DMS153 treated with DMSO at 0.1 percent for 48 hours (cell line): Measurements from ENCODE around the gene BCAS3.
"Not testable (repeated sequence)": the region's sequence is repeated elsewhere in the genome, so short reads cannot be mapped to it uniquely, and the experiment has no call there.

Experiments used
- DNase-seq: peaks from one replicate; lab custom pipeline; 2025; ENCODE audit not compliant: unreplicated experiment; lab: John Stamatoyannopoulos, UW

BCAS3 gene

DNA sequence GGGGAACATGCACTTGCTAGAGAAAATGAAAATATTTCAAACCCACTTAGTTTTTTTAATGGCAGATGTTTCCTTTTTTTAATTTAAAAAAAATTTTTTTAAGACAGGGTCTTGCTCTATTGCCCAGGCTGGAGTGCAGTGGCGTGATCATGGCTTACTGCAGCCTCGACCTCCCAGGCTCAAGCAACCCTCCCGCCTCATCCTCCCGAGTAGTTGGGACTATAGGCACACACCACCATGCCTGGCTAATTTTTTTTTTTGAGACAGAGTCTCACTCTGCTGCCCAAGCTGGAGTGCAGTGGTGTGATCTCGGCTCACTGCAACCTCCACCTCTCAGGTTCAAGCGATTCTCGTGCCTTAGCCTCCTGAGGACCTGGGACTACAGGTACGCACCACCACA is 469.2 kb downstream of the BCAS3 start:
- DNase-seq: not testable (repeated sequence)

DNA sequence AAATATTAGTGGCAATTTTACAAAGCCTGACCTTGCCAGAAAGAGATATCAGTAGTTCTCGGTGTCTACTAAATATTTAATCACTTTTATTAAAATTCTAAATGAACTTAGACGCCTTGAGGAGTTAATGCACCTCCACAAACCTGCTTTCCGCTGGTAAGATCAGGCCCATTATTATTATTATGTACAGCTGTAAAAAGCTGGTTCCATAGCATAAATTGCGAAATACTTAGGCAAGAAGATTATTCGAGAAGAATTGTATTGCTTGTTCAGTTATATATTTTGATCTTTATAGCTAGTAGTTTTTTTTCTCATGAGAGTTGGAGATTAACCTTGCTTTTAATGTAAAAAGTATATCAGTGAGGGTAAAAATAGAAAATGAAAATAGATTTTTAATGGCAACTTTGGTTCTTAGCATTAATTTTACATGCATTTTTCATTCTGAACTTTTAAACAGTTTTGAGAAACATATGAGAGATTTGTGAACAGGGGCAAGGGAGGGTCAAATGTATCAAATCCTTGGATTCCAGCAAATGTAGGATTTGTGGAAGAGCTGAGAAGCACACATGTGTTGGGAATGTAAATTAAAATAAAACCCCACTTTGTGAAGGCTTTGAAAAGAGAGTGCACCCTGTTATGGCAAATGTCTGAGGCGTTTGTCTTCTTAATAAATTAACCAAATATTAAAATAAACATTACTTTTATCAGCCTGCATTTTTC is 471.6 kb downstream of the BCAS3 start:
- DNase-seq: no peak

DNA sequence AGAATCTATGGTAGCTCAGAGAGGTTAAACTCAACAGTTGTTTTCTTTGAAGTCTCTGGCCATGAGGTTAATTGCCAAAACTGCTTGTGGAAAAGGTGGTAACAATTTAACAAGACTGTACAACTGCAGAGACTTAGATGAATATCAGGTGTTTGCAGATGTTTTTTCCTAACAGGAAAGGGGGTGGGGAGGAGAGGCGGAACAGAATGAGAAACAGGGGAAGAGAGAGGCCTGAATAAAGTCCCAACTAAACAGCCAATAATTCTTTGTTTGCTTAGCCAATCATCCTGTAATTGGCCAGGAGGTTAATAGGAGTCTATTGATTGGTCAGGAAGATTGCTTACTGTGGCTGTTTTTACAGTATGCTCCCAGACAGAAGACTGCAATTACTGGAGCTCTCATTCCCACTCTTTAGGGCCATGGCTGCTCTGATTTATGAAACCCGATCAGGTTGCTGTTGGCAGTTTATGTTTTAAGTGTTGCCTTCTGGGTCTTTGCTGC is 472.3 kb downstream of the BCAS3 start:
- DNase-seq: peak; percentile 77

DNA sequence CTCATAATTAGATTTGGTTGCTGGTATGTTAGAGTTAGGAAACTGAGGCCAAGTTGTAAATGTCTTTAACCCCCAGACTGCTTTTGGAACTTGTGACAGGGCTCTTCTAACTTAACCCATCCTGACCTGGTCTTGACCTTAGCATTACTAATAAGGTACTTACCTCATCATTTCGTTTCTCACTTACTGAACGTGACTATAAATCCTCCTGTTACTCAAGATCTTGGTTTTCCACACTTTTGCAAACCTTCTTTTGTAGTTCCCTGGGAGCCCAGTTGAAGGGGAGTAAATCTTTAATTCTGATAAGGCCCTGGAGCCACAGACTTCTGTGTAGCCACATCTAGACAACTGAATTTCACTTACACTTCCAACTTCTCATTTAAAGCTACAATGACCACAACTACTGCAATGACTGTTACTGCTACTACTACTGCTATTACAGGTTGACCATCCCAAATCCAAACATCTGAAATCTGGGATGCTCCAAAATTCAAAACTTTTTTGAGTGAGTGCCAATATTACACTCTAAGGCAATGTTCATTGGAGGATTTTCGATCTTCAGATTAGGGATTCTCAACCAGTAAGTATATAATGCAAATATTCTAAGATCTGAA is 473.1 kb downstream of the BCAS3 start:
- DNase-seq: no peak

DNA sequence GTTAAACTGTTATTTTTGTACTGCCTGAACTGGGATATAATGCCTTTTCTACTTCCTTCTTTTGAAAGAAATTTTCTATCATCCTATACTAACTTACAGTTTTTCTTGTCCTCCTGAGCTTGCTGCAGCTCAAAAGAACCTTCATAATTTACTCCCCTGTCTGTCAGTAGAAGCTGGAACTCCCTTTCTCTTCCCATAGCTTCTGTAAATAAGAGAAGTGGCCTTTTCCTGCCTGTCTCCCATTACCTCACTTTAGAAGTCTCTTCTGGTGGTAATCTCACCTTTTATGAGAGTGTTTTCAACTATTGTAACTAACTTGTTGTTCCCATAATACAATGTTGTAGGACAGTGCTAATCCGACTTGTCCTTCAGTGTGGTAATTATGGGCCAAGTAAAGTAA is 475.2 kb downstream of the BCAS3 start:
- peak; percentile 74 for DNase-seq

DNA sequence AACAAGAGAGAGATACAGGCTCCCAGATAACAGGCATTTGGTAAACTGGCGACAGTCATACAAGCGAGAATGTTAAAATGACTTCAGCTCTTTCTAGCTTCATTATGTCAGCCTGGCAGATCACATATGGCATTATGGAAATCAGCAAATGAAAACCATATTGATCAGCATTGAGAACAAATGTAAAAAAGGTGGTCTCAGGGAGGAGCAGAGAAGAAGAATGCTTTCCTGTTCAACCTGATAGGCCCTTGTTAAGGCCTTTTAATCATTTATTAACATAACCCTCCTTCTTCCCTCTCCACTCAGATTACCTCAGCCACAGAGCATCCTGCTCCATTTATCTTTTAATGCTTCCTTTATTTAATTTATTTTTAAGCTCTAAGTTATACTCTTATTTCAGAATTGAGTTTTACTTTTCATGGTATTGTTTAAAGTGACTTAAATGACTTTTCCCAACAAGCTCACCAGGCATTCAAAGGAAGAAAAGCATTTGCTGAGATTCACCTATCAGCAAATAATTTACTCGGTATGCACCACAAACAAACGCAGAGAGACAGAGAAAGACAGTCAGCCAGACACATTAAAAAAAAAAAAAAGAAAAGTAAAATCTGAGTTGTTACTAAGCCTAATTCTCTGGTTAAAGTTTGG is 478.1 kb downstream of the BCAS3 start:
- DNase-seq: peak; percentile 6

DNA sequence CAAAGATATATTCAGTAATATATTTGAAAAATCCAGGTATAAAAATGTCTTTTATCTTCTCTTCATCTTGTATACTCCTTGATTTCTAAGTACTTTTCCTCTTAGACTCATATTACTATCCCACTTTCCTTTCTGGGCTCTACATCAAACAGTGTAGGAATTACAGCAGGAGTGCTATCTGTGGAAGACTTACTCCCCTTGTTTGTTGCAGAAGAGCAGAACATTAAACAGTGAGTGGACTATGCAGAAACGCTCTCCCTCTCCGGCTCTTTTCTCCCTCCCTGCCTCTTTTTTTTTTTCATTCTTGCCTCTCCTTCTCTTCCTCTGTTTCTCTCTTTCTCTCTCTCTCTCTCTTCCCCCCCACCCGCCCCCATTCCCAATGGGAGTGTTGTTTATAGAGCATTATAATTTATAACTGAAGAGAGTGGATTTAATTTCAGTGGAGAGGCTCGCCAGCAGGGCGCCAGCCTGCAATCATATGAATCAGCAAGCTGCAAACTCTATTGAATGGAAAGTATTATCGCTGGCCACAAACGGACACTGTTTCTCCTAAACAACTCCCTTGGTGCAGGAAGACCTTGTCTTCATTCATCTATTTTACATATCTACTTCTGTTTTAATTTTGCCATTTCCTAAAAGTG is 479.7 kb downstream of the BCAS3 start:
- peak; percentile 81 for DNase-seq

DNA sequence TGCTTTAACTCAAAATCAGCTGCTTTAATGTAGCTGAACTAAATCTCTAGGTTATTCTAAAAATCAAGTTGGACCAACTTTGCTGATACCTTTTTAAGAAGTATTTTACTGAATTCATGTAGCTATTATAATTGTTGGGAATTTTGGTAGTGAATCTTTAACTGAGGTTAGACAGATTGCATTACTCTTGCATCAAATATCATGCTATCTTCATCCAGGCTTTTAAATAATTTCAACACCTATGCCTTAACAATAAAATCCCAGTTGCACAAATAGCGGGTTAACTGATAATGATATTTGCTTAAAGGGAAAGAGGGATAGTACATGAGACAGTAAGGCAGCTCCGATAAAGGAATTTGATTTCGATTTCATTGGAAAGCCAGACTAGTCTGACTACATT is 480.7 kb downstream of the BCAS3 start:
- DNase-seq: peak; percentile 39

DNA sequence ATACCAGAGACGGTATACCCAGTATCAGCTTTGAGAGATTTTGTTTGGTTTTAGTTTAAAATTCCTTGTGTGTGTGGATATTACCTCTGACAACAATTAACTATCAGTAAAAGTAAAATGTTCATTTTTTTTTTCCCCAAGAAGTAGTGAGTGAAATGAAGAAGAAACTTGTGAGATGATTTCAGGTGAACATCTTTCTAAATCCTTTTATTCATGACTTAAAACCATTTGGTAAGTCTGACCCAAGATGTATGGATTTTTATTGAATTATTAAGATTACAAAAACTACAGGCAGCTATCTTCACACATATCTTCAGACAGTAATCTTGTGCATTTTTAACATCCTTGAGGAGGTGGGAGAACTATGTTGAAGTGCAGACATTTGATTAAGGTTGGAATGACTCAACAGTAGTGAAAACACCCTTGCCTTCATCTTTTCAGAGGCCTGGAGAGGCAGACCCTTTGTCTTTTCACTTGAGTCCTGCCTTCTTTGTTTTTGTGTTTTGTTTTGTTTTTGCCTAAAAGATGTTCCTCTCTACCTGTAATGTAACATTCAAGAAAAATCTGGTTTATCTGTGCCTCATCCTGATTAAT is 481.7 kb downstream of the BCAS3 start:
- DNase-seq: no peak

DNA sequence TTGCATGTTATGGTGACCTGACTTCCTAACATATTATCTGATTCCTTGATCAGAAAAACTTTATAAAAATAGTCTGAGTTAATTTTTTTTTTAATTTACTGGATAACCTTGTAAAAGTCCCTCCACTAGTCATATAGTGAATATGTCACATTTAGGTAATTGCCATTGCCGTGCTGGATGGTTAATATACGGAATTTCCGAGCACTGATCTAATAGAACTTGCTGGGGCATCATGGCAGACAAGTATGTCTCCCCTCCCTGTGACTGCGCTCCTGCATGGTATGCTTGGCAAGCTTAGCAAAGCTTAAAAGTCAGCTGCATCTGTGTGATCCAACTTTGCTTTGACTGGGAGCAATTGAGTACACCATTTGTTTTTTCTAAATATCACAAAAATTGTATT is 482.6 kb downstream of the BCAS3 start:
- DNase-seq: no peak

DNA sequence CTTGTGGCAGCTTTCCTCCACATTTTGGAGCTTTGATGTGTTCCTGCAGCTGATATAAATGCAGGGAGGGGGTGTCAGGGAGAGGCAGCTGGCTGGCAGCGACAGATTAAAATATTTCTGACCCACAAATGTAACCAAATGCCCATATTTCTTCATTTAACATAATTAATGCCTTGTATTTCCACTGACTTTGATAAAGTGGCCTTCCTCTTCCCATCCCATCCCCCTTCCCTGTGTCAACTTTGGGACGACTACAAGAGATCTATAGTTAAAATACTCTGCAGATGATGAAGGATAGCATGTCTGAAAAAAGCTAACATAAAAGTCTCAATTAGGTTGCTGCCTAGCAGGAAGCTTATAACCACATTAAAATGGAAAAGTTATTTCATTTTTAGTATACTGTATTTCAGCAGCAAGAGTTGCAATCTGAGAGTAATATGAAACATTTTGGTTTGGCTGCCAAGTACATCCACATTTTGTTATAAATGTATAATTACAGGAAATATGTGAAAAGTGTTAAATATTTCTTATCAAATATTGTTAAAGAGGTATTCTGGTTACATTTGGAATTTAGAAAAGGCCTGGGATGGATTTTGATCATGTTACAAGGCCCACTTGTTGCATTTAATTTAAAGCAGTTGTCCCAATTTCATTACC is 483.3 kb downstream of the BCAS3 start:
- no peak for DNase-seq

DNA sequence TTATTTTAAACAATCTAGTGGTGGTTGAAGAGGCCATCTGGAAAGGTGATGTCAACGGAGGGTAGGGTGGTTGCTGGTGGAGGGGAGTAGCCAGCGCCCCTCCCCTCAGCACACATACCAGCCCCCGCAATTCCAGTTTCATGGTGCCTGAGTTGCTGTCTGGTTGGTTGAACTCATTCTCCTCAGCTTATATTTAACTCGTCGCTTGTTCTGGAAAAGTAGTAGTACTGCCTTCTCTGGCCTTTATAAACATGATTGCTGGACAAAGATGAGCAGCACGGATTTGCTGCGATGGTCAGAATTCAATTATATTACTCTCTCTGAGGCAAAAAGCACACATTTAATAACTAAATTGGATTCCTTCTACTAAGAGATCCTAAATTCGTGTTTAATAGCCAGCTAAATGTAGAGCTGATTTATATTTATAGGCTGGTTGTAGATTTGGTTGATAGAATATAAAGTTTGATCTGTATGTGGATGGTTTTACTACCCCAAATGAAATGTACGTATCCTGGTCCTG is 484.0 kb downstream of the BCAS3 start:
- no peak for DNase-seq

DNA sequence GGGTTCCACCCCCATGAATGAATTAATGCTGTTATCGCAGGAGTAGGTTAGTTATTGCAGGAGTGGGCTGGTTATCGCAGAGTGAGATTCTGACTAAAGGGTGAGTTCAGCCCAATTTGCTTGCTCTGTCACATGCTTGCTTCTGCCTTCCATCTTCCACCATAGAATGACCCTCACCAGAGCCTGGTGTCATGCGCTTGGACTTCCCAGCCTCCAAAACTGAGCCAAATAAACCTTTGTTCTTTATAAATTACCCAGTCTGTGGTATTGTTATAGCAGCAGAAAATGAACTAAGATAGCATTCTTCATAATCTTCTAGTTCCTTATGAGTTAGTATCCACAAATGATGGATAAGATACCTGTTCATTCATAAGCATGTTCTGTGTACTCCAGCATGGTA is 486.9 kb downstream of the BCAS3 start:
- no peak for DNase-seq

DNA sequence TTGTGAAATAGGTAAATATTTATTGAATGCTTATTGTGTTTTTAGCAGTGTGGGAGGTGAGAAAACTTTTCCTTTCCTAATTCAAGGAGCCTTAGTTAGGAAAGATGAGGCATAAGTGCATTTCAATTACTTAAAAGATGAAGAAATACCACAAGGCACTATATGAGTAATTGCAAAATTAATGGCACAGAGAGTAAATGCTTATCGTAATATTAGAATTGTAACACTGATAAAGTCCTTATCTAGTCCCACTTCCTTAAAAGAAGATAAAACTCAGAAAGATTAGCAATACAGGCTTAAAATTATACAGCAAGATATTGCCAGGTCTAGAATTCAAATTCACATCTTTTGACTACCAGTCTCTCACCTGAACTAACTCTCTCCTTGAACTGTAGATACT is 489.4 kb downstream of the BCAS3 start:
- DNase-seq: no peak

DNA sequence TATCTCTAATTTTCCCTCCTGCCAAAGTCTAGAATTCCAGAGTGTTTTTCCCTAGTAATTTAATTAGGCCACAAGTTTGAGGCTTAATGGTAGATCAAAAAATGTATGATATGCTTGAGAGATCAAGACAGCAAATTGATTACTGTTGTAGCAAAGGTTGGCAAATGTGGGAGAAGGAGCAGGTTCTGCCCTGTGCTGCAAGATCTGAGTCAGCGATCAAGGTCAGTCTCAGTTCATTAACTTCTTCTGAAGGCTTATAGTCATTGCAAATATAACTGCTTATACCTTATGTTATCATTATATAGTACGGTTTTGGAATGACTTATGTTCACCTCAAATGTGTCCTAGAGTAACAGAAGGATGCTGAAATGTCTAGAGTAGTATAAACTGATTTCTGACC is 490.9 kb downstream of the BCAS3 start:
- DNase-seq: no peak

DNA sequence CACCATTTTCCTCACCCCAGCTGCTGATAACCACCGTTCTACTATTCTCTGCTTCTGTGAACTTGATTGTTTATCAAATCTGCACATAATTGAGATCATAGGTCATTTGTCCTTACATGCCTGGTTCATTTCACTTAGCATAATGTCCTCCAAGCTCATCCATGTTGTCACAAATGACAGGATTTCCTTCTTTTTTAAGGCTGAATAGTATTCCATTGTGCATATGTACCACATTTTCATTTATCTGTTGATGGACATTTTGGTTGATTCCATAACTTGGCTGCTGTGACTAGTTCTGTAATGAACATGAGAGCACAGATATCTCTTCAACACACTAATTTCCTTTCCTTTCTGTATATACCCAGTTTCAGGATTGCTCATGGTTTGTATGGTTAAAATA is 496.7 kb downstream of the BCAS3 start:
- DNase-seq: no peak

DNA sequence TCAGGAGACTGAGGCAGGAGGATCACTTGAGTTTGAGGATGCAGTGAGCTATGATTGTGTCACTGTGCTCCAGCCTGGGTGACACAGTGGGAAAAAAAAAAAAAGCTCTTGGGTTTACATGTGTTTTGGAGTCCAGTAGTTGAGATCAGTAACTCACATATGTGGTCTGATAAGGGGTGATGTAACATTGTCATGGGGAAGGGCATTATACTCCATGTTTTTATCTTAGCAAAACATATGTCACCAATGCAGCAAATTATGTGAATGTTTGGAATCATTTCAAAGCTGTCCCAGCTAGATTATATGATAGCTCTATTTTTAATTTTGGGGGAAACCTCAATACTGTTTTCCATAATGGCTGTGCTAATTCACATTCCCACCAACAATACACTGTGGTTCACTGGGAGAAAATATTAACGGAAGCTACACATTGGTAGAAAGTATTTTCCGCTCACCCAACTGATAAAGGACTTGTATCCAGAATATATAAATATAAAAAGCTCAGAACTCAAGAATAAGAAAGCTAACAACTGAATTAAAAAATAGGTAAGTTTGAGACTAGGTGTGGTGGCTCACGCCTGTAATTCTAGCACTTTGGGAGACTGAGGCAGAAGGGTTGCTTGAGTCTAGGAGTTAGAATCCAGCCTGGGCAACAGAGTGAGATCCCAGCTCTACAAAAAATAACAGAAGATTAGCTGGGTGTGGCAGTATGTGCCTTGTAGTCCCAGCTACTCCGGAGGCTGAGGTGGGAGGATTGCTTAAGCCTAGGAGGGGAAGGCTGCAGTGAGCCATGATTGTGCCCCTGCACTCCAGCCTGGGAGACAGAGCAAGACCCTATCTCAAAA is 497.9 kb downstream of the BCAS3 start:
- DNase-seq: no peak

DNA sequence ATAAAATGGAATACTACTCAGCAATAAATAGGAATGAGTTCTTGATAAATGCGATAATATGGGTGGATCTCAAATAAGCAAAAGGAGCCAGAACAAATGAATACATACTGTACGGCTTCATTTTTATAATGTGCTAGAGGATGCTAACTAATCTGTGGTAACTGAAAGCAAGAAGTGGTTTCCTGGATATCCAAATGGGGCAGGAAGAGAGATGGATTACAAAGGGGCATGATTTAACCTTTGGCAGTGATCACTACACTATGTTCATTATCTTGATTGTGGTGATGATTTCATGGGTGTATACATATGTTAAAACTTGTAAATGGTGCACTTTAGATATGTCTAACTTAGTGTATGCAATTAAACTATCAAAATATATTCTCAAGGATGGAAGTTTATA is 499.7 kb downstream of the BCAS3 start:
- DNase-seq: no peak

DNA sequence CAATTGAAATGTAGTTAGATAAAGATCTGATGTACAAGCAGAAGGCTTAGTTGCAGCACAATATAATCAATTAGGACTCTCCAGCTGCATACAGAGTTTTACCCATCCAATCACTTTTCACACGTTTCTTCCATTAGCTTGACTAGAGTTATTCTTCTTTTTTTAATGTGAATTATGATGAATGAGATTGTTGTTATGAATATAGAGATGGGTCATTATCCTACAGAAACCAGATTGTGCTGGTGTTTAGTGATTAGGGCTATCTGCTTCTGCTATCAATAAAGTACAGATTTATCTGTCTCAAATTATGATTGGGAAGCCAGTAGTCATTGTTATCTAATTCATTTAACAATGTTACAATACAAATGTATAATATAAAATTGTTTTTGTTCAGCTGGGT is 500.6 kb downstream of the BCAS3 start:
- DNase-seq: no peak

DNA sequence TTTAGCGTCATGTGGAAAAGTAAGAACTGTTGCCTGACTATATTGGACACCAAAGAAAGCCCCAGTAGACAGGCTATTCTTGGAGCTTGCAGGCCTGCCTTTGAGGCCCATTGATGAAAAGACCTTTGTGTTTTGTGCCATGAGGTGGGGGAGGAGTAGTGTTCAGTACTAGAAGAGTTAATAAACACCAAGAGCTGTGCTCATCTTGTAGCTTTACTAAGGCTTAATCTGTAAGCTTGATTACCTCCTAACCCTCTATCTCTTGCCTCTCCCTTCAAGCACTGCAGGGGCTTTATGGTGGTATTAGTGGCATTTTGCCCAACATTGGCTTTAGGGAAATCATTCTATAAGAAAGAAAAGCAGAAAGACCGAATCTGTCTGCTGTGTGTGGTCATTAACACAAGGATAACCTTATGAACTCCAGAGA is 501.7 kb downstream of the BCAS3 start:
- DNase-seq: no peak
